BE2C (cell line): ENCODE results near the gene ADAMTS13.

Source experiments
- DNase-seq: peaks from one replicate; pipeline ENCODE4 v3.0.0-alpha.2; 2020
- H3K27me3 ChIP-seq: fragments of 250-450 bp; sonication (Bioruptor Pico); 2 replicates; pipeline ENCODE4 v1.5.1; 2020; ENCODE audit warnings: mild to moderate bottlenecking
- H3K36me3 ChIP-seq: fragments of 250-450 bp; sonication (Bioruptor Pico); 2 replicates; pipeline ENCODE4 v1.5.1; 2020; ENCODE audit warnings: mild to moderate bottlenecking
- H3K4me1 ChIP-seq: fragments of 250-450 bp; sonication (Bioruptor Pico); 2 replicates; pipeline ENCODE4 v1.5.1; 2020
- H3K4me3 ChIP-seq: 2 replicates; pipeline ENCODE4 v1.5.1; 2011; ENCODE audit warnings: low read depth, low read length
- H3K9me3 ChIP-seq: fragments of 250-450 bp; sonication (Bioruptor Pico); 2 replicates; pipeline ENCODE4 v1.5.1; 2020
- CTCF ChIP-seq: IDR thresholded peaks from 2 replicates; pipeline ENCODE4 v1.5.1; 2012; ENCODE audit warnings: mild to moderate bottlenecking, low read depth, low read length

ADAMTS13 gene

DNA sequence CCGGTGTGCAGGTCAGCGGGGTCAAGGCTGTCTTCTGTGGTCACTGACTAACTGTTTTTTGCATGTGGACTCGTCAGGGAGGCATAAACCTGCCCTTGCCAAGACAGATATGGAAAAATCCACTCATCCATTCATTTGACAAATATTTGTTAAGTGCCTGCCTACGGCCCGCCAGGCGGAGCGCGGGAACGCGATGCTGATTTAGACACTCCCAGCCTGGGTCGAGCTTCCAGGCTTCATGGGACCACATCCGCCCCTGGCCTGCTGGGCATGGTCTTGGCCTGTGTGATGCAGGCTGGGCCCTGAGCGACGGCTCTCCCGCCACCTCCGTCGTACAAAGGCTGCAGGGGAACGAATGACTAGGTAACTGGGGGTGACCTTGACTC is 84.5 kb downstream of the ADAMTS13 start:
- TF ChIP-seq CTCF = no peak
- DNase-seq = no peak
- no peak overlapping the region for H3K4me3 ChIP-seq
- H3K36me3 ChIP-seq = no peaks in the 10 kb centered on the region
- no peaks in the 10 kb centered on the region for H3K27me3 ChIP-seq
- H3K9me3 ChIP-seq = peaks cover 3% of the 10 kb centered on the region
- peaks cover 12% of the 10 kb centered on the region for H3K4me1 ChIP-seq

DNA sequence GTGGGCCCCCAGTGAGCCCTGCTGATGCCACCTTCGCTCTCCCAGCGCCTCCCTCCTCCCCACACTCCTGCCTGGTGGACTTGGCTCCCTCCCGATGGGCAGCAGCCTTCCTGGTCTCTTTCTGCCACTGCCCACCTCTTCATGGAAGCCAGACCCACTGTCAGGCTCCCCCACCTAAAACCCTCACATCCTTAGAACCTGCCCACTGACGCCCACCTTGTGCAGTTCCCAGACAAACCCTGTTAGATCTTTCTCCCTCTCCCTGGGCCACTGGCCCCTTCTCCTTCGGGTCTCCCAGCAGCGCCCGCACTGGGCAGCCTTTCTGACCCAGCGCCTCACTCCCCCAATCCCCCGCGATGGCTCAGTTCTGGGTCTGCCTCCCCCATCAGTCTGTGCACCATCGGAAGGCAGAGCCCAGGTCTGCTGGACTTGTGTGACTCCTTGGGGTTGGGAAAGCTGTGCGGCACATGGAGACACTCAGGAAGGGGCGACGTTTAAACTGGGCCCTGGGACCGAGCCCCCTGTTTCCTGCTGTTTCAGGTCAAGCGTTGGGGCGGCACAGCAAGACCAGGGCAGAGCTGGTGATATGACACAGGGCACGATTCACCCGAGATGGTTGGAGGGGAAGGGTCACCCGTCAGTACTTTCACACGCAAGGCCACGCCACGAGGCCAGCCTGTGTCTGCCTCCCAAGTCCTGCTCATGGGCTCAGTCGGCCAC is 85.2 kb downstream of the ADAMTS13 start:
- TF ChIP-seq CTCF = no peak
- Histone ChIP-seq H3K36me3 (no peaks in the 10 kb centered on the region), H3K27me3 (no peaks in the 10 kb centered on the region), H3K4me1 (peaks cover 12% of the 10 kb centered on the region), H3K9me3 (no peaks in the 10 kb centered on the region), H3K4me3 (no peak overlapping the region)
- no peak for DNase-seq

- Histone ChIP-seq H3K9me3 (no peaks in the 10 kb centered on the region), H3K36me3 (no peaks in the 10 kb centered on the region), H3K4me1 (peaks cover 18% of the 10 kb centered on the region), H3K4me3 (no peak overlapping the region), H3K27me3 (no peaks in the 10 kb centered on the region)
- no peak for TF ChIP-seq CTCF
- no peak for DNase-seq
Observed at GRCh38 chr9:133508046-133508445, 85.9 kb downstream of the ADAMTS13 start.
